Femur (tissue), 1 donor: Measurements from ENCODE around the gene BNIP1.

Source experiments
- DNase-seq: peaks from one replicate; pipeline ENCODE4 v3.0.0-alpha.2; 2017

Gene BNIP1

DNA sequence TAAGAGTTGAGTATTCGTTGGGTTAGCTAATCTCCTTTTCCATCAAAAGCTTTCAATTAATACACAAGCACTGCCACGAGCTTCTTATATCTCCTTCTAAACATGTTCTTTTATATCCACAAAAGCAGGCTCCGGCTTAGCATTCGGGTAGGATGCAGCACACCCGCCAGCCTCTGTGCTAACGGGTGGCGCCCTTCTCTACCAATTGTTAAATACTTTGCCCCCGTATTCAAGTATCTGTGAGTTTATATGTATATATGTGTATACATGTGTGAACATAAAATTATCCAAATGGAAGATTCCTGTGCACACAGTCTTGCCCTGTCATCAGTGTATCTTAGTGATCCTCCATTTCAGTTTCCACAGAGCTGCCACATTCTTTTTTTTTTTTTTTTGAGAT, 27.8 kb downstream of the BNIP1 start:
- no peak for DNase-seq

DNA sequence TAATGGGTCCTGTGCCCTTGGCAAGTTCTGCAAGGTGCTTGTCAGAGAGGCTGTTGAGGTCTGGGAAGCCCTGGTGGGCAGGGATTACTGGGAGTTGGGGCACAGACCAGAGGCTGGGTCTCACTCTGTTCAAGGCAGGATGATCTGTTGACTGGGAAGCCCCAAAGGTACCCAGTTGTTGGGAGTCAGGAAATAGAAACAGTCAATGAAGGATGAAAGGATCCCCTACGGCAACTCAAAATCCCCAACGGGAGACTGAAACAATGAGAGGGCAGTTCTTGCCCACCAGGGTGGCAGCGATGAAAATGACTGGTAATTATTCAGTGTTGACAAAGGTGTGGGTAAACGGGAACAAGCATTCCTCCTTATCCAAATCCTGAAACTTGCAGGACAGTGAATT, 31.2 kb downstream of the BNIP1 start:
- DNase-seq, result no peak

DNA sequence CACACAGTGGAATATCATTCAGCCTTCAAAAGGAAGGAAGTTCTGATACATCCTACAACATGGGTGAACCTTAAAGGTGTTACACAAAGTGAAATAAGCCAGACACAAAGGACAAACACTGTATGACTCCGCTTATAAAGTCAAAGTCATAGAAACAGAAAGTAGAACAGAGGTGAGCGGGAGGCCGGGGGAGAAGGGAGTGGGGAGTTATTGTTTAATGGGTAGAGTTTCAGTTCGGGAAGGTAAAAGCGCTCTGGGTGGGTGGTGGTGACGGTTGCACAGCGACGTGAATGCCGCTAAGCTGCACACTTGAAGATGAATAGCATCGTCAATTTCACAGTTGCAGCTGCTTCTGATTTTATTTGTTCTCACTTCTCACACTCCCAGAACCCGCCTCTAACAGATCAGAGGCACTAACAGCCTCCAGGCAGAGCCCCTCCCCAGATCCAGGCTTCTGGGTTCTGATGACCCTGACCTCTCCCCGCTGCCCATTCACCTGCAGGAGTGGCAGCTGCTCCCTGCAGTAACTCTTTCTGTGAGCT, 34.1 kb downstream of the BNIP1 start:
- DNase-seq, result no peak

DNA sequence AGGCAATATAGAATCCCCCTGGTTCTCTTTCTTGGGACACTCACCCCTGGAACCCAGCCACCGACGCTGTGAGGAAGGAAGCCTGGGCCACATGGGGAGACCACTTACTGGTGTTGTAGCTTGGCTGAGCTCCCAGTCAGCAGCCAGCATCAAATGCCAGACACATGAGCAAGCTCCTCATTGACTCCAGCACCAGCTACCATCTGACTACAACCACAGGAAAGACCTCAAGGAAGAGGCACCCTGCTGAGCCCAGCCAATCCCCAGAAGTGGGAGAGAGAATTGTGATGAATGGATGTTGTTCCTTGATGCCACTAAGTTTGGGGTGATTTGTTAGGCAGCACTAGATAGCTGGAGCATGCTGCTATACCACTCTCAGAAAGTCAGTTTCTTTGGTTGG, 36.0 kb downstream of the BNIP1 start:
- no peak for DNase-seq

DNA sequence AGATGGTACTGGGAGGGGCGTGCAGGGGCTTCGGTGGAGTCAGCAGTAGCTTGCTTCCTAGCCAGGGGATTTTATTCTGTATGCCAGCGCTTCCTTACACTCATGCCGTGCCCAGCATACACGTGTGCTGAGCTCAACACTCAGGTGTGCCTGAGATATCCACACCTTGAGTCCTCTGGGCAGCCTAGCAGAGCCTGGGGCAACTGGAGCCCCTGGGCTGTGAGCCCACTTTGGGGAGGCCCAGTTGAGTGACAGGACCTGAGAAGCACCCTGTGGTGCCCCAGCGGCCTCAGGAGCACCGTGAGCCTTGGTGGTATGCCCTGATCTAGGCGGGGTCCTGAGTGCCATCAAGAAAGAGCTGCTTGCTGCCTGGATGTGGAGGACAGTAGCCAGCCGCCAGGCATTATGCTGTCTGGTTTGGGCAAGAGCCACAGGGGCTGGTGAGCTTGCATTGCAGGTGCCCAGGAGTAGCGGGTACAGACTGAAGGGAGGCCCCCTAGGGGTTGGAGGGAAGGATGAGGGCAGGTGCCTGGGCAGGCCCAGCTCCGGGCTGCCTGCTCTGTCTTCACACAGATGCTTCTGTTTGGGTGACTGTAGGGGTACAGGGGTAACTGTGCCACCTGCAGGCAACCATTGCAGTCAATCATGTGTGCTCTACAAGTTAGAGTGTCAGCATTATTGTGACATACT, 42.9 kb downstream of the BNIP1 start:
- no peak for DNase-seq

DNA sequence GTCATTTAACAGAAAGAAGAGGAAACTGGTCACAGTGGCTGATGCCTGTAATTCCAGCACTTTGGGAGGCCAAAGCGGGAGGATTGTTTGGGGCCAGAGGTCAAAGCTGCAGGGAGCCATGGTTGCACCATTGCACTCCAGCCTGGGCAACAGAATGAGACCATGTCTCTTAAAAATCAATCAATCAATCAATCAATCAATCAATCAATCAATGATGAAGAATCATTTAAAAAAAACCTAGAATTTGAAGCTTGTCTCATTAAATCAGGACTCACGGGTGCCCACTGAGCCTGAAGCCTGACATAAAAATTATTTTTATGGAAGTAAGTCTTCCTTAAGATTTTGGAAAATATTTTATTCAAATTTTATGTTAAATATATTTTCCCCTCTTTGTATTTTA, 43.9 kb downstream of the BNIP1 start:
- DNase-seq, result no peak

DNA sequence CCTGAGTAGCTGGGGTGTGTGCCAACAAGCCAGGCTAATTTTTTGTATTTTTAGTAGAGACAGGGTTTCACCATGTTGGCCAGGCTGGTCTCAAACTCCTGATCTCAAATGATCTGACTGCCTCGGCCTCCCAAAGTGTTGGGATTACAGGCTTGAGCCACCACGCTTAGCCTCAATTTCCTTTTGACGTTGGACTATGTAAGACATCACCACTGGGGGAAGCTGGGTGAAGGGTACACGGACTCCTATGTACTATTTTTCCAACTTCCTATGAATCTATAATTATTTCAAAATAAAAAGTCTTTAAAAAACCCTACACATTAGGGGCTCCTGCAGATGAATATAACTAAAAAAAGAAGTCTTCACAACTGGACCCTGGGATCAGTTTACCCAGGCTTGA, 46.7 kb downstream of the BNIP1 start:
- DNase-seq, result no peak

DNA sequence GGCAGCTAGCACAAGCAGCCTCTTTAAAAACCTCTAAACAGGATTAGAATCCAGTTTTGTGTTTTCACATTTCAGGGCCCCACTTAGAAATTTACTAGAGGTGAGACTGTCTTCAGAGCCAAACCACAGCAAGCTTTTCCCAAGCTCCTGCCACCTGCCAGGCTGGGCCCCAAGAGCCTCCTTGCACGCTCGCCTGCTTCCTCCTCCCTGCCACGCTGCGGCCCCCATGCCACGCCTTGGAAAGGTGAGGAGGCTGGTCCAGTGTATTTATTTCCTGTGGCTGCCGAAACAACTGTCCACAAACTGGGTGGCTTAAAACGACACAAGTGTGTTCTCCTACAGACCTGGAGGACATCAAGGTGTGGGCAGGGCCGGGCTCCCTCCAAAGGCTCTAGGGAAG, 47.2 kb downstream of the BNIP1 start:
- DNase-seq, result no peak

DNA sequence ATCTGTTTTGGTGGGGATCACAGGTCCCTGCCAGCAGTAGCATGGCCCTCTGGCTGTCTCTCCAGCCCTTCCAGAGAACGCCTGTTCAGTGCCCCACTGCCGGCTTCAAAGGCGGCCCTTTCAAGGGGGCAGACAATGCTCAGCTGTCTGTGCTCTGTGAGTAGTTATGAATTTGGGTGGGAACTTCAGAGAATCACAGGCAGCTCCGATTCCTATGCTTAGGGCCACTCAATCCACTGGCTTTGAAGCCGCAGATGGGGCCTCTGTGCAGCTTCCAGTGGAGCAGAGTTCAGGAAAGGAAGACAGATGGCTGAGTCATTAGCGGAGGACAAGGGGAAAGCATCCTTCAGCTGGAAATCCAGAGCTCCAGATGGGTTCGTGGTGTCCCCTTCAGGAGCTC, 48.2 kb downstream of the BNIP1 start:
- DNase-seq, result no peak

DNA sequence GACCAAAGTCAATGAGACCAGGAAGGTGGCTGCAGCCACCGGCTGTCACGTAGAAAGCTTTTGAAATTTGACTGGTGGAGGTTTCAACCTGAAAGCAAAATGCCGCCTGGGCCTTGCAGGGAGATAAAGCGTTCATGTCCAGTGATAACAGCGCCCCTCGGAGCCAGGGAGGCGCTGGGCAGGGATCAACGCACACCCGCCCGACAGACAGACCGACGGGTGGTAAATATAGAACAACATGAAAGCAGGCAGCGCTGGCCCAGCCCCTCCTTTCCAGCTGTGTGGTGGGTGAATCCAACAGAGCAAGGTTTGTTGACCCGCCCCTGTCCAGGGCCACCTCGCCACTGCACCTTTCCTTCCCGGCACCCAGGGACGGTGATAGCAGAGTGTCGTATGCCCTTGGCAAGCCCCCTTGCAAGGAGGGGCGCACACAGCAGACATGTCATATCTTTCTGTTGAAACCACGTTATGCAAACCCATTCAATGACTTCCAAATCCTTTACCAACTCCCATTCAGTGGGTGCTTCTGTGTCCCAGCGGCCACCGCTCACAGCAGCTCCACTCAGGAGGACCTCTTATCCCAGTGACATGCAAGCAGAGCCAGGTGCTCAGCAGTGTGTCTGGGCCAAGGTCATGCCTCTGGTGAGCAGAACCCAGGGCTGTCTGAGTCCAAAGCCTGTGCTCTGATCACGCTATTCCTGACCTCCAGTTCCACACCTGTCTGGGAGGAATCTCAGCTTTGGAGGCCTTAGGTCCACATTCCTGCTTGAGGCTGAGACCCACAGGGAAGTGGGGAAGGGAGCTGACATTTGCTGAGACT, 52.0 kb downstream of the BNIP1 start:
- DNase-seq, result no peak

DNA sequence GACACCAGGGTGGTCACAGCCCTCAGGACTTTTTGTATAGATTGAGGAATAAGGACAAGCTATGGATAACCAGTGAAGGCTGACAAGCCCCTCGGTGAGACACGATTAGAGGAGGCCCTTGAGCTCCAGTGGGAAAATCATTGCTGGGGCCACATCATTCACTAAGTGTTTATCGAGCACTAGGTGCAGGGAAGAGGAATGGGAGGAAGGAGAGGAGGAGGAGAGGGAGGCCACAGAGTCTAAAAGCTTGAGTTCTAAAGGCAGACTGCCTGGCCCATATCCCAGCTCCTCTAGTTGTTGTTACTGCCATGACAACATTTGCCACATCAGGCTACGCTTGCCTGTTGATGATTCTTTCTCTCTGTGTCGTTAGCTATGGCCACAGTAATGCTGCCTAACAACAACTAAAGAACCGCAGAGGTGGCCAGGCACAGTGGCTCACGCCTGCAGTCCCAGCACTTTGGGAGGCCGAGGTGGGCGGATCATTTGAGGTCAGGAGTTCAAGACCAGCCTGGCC, 53.1 kb downstream of the BNIP1 start:
- DNase-seq, result no peak

DNA sequence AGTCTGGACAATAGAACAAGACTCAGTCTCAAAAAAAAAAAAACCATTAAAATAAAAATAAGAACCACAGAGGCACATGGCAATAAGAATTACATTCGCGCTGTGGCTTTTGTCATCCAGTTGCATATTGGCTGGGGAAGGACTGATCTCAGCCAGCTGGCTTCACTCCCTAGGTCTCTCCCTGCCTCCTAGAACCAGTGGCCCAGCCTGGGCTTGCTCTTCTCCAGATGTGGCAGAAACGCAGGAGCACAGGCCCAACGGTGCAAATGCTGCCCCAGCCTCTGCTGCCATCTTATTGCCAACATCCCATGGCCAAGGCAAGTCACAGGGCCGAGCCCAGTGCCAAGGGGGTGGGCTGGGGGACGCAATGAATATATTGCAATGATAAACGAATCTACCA, 53.7 kb downstream of the BNIP1 start:
- DNase-seq, result no peak

DNA sequence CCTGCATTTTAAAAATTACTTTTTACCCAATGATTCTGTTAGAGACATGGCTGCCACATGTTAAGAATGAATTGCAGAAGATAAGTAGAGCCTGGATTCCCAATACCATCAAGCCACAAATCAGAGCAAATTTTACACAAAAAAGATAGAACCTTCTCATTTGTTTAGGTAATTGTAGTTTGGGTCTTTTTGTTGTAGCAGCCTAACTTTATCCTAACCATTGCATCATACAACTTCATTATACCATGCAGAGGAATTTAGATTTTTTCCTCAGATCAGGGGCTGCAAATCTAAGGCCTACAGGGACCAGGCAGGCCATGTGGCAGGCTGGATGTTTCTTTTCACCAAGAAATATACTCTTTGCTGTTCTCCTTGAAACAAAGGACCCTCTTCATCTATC, 56.0 kb downstream of the BNIP1 start:
- DNase-seq, result no peak

DNA sequence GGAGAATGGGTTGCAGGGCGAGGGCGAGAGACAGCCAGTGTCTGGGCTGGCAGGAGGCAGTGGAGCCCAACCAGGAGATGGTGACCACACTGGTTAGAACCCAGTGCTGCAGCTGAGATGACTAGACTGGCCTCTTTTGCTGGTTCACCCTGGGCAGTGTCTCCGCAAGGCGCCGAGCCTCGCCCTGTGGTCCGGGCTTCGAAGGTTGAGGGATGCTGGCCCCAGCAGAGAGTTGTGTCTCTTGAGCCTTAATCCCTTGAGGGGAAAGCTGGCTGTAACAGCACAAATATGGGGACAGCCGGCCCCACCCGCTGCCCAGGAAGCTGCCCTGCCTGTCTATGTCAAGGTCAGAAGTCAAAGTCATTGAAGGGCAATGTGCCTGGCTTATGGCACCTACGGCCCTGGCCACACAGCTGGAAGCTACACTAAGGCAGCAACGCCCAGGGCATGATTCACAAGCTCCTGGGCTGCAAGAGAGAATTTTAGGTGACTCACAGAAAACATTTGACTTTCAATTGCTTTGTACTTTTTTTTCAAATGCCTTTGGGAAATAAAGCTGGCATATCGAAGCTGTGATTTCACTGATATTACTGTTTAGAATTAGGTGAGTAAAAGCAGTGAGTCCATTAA, 57.4 kb downstream of the BNIP1 start:
- no peak for DNase-seq

DNA sequence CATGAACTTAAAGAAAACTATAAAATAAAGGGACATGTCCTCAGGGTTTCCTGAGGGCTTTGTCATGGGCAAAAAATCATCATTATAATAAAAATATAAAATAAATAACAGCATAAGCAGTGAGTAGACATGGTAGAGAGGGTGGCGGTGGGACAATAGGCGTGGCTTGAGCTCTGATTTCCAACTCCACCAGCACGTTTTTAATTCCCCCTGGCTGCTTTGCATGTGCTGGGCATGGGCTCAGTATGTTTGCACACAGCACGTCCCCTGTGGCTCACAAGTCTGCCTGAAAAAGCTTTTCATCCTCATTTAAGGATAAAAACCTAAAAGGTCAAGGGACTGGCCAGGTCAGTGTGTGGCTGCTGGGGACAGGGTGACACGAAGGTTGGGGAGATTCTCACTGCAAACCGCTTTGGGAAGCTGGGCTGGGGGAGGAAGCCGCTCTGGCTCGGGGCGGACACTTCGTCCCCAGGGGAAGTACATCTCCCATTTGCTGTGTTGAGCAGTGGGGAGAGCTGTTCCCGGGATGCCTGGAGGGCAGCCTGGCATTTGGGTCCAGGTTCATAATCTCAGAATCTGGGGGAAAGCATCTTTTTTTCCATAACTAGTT, 58.0 kb downstream of the BNIP1 start:
- no peak for DNase-seq

DNA sequence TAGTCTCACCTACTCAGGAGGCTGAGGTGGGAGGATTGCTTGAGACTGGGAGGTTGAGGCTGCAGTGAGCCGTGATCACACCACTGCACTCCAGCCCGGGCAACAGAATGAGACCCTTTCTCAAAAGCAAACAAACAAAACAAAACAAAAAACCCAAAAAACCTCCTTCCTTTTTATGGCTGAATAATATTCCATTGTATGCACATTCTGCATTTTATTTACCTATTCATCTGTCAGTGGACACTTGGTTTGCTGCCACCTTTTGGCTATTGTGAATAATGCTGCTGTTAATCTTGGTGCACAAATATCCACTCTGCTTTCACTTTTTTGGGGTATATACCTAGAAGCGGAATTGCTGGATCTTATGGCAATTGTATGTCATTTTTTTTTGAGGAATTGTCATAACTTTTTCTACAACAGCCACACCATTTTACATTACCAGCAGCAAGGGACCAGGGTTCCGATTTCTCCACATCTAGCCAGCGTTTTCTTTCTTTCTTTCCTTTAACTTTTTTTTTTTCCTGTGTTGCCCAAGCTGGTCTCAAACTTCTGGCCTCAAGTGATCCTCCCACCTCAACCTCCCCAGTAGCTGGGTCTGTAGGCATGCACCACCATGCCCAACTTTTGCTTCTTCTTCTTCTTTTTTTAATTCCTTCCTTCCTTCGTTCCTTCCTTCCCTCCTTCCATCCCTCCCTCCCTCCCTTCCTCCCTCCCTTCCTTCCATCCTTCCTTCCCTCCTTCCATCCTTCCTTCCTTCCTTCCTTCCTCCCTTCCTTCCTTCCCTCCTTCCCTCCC, 60.1 kb downstream of the BNIP1 start:
- DNase-seq, result no peak

DNA sequence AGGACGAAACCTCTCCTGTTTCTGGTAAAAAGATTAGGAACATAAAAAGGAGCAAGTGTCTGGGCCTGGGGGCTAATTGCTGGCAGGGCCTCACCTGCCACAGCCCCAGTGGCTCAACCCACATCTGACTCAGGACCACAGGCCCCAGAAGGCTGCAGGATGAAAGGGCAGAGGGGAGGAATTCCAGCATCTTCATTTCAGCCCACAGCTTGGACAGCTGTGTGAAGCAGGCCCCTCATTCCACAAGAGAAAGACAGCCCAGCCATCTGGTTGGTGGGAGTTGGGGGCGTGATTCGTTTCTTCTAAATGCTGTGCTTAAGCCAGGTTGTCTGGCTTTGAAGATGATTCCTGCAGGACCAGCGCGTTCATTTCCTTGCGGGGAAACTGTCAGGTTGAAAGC, 61.6 kb downstream of the BNIP1 start:
- no peak for DNase-seq

DNA sequence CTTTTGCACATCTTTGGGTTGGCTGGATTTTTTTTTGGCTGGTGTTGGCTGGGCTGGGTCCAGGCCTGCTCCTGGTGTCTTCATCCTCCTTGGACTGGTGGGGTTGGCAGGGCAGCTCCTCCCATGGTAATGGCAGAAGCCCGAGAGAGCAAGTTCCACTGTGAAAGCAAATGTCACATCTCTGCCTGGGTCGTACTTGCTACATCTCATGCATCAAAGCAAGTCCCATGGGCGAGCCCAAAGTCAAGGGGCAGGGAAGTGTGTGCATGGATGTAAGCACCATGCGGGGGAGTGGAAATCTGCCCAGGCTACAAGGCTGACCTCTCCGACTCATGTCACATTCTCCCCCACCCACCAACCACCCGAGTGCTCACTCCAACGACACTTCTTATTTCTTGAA, 64.0 kb downstream of the BNIP1 start:
- DNase-seq, result no peak

DNA sequence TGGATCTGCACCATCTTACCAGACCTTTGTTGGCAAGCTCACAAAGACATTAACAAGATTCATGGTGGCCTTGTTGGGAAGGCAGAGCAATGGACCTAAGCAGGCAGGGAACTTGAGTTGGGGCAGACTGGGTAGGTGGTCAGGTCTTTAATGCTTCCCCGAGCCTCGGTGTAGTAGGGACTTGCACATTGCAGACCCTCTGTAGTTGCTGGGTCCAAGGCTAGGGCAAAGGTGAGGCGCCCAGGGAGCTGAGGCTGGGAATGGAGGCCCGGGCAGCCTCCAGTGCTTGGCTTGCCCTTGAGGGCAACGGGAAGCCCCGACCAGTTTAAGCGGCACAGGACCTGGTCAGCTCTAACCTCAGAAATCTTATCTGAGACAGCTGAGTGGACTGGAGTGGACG, 66.5 kb downstream of the BNIP1 start:
- no peak for DNase-seq

DNA sequence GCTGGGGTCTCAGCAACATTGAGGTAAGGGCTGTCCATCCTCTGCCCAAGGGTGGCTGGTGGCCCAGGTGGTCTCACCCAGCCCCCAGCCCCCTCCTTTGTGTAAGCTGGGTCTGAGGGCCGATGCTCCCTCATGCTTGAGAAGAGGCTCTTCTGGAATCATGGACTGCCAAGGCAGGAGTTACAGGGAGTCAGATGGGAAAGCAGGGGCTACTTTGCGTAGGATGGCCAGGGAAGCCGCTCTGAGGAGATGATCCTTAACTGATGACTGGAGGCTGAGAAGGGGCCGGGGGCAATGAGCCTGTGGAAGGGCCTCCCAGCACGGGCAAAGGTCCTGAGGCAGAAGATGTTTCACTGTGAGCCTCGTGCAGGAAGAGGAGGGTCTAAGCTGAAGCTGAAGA, 67.0 kb downstream of the BNIP1 start:
- DNase-seq, result no peak

DNA sequence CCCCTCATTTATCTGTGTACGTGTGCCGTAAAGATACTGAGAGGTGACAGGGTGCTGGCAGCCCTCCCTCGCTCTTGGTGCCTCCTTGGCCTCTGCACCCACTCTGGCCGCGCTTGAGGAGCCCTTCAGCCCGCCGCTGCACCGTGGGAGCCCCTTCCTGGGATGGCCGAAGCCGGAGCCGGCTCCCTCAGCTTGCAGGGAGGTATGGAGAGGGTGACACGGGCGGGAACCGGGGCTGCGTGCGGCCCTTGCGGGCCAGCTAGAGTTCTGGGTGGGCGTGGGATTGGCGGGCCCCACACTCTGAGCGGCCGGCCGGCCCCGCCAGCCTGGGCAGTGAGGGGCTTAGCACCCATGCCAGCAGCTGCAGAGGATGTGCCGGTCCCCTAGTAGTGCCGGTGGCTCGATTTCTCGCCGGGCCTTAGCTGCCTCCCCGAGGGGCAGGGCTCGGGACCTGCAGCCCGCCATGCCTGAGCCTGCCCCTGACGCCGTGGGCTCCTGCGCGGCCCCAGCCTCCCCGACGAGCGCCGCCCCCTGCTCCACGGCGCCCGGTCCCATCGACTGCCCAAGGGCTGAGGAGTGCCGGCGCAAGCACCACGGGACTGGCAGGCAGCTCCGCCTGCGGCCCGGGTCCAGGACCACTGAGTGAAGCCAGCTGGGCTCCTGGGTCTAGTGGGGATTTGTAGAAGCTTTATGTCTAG, 69.1 kb downstream of the BNIP1 start:
- no peak for DNase-seq
